ENCODE results near the gene MAGI2. TPM values are rescaled to one million over a fixed set of nuclear protein-coding genes. Genes with fewer than 3 reads are reported as not detected.

Gene MAGI2
- total RNA-seq, 4 donors from 2014 or later: 0.90 to 2.4 (median 0.99) TPM

- Histone ChIP-seq H3K27ac (no peak overlapping the region), H3K9me3 (no peaks in the 10 kb centered on the region), H3K36me3 (no peaks in the 10 kb centered on the region), H3K4me3 (no peak overlapping the region), H3K27me3 (no peaks in the 10 kb centered on the region), H3K4me1 (no peaks in the 10 kb centered on the region)
- in situ Hi-C loops (cut with MboI; ENCODE audit: low sequenced_read_pairs in 4 of 4) (no loop called here), intact Hi-C loops (cut with DNase I; ENCODE audit: low total_unique reads) (no loop called here)
- ATAC-seq (no peak), DNase-seq (no peak)
- TF ChIP-seq POLR2A (IDR thresholded peaks at IDR 0.05): no peak
- no peak for TF ChIP-seq CTCF (IDR thresholded peaks at IDR 0.05 in 4 of 5, conservative IDR thresholded peaks at IDR 0.05 in 1 of 5)
Observed at GRCh38 chr7:78073609-78074382, 1379.7 kb downstream of the MAGI2 start.

GRCh38 chr7:78072201-78072590, 1381.3 kb downstream of the MAGI2 start:
- H3K9me3 ChIP-seq: no peaks in the 10 kb centered on the region
- H3K36me3 ChIP-seq: no peaks in the 10 kb centered on the region
- ATAC-seq (no peak), DNase-seq (no peak)
- no peak overlapping the region for H3K4me3 ChIP-seq
- TF ChIP-seq CTCF (IDR thresholded peaks at IDR 0.05 in 4 of 5, conservative IDR thresholded peaks at IDR 0.05 in 1 of 5) (no peak), POLR2A (IDR thresholded peaks at IDR 0.05) (no peak)
- in situ Hi-C loops (cut with MboI; ENCODE audit: low sequenced_read_pairs in 4 of 4) (no loop called here), intact Hi-C loops (cut with DNase I; ENCODE audit: low total_unique reads) (no loop called here)
- H3K27me3 ChIP-seq: no peaks in the 10 kb centered on the region
- H3K27ac ChIP-seq: no peak overlapping the region
- no peaks in the 10 kb centered on the region for H3K4me1 ChIP-seq

- in situ Hi-C loops (cut with MboI; ENCODE audit: low sequenced_read_pairs in 4 of 4) (no loop called here), intact Hi-C loops (cut with DNase I; ENCODE audit: low total_unique reads) (no loop called here)
- Histone ChIP-seq H3K27ac (no peak overlapping the region), H3K4me1 (no peaks in the 10 kb centered on the region), H3K27me3 (no peaks in the 10 kb centered on the region), H3K36me3 (no peaks in the 10 kb centered on the region), H3K4me3 (no peak overlapping the region), H3K9me3 (no peaks in the 10 kb centered on the region)
- ATAC-seq (no peak), DNase-seq (no peak)
- TF ChIP-seq CTCF (IDR thresholded peaks at IDR 0.05 in 4 of 5, conservative IDR thresholded peaks at IDR 0.05 in 1 of 5) (no peak), POLR2A (IDR thresholded peaks at IDR 0.05) (no peak)
Observed at GRCh38 chr7:78071491-78072200, 1381.8 kb downstream of the MAGI2 start.

- intact Hi-C loops (cut with DNase I; ENCODE audit: low total_unique reads): no loop called here
- H3K4me1 ChIP-seq: no peaks in the 10 kb centered on the region
- DNase-seq (no peak), ATAC-seq (no peak)
- no peaks in the 10 kb centered on the region for H3K36me3 ChIP-seq
- no peaks in the 10 kb centered on the region for H3K9me3 ChIP-seq
- no peaks in the 10 kb centered on the region for H3K27me3 ChIP-seq
- TF ChIP-seq POLR2A (IDR thresholded peaks at IDR 0.05) (no peak), CTCF (IDR thresholded peaks at IDR 0.05 in 4 of 5, conservative IDR thresholded peaks at IDR 0.05 in 1 of 5) (no peak)
- no peak overlapping the region for H3K27ac ChIP-seq
- H3K4me3 ChIP-seq: no peak overlapping the region
- in situ Hi-C loops (cut with MboI; ENCODE audit: low sequenced_read_pairs in 4 of 4): no loop called here
Observed at GRCh38 chr7:78066599-78066998, 1386.9 kb downstream of the MAGI2 start.
